KMS-11 (cell line): Measurements from ENCODE around the gene NEK11.

Experiments
- H2AFZ ChIP-seq: fragments of 200-600 bp; sonication (generic); 2 replicates; pipeline ENCODE4 v1.6.1; 2016; ENCODE audit warnings: antibody characterized with exemption, mixed run types, low read depth
- H3K27ac ChIP-seq: fragments of 200-600 bp; sonication (generic); 2 replicates; pipeline ENCODE4 v1.6.1; 2016; ENCODE audit warnings: mild to moderate bottlenecking, mixed run types
- H3K27me3 ChIP-seq: fragments of 200-600 bp; sonication (generic); 2 replicates; pipeline ENCODE4 v1.6.1; 2017; ENCODE audit warnings: mild to moderate bottlenecking, low read depth, mixed run types, moderate library complexity; ENCODE audit not compliant: insufficient read depth
- H3K36me3 ChIP-seq: fragments of 200-600 bp; sonication (generic); 2 replicates; pipeline ENCODE4 v1.6.1; 2017; ENCODE audit warnings: mild to moderate bottlenecking, mixed run types; ENCODE audit not compliant: insufficient read depth
- H3K4me1 ChIP-seq: fragments of 200-600 bp; sonication (generic); 2 replicates; pipeline ENCODE4 v1.6.1; 2016; ENCODE audit warnings: mild to moderate bottlenecking, low read depth, mixed run types; ENCODE audit not compliant: poor library complexity, severe bottlenecking
- H3K4me2 ChIP-seq: fragments of 200-600 bp; sonication (generic); 2 replicates; pipeline ENCODE4 v1.7.0; 2016; ENCODE audit warnings: mild to moderate bottlenecking, mixed run types
- H3K4me3 ChIP-seq: fragments of 200-600 bp; sonication (generic); IDR thresholded peaks from 2 replicates; pipeline ENCODE4 v1.6.1; 2017; ENCODE audit warnings: low read depth, low read length, mixed read lengths; ENCODE audit not compliant: insufficient read depth
- H3K79me2 ChIP-seq: fragments of 200-600 bp; sonication (generic); 2 replicates; pipeline ENCODE4 v1.6.1; 2016; ENCODE audit warnings: low read depth, mixed run types; ENCODE audit not compliant: insufficient read depth
- H3K9ac ChIP-seq: fragments of 200-600 bp; sonication (generic); 2 replicates; pipeline ENCODE4 v1.6.1; 2016; ENCODE audit warnings: mild to moderate bottlenecking, mixed run types
- H4K20me1 ChIP-seq: fragments of 200-600 bp; sonication (generic); 2 replicates; pipeline ENCODE4 v1.6.1; 2016; ENCODE audit warnings: mild to moderate bottlenecking, mixed run types; ENCODE audit not compliant: insufficient read depth
- TF ChIP-seq, protein P1 (sequence below): fragments of 200-600 bp; sonication (generic); conservative IDR thresholded peaks from 2 replicates; pipeline ENCODE4 v1.6.1; 2017; ENCODE audit warnings: low read depth, mild to moderate bottlenecking, antibody characterized with exemption, low read length, moderate library complexity, mixed read lengths

NEK11 gene

DNA sequence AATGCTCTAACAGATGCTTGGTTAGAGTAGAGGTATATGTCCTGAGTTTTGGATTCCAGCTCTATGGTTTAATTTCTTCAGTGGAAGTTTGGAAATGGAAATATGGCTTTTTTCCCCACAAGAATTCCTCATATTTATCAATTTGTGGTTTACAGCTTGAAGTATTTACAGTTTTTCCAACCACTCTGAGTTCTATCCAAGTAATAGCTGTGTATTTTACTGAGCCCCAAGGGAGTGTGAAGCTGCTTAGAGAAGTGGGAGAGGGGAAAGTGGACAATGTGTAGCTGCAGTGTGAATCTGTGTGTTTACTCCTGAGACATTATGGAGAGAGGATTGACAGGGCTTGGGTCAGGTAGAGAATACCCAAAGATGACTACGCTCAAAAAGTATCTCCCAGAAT, 54.5 kb downstream of the NEK11 start:
- no peak overlapping the region for H3K27ac ChIP-seq
- H3K79me2 ChIP-seq, result no peaks in the 10 kb centered on the region
- H3K9ac ChIP-seq, result no peak overlapping the region
- H3K4me1 ChIP-seq, result peaks cover 73% of the 10 kb centered on the region
- no peak overlapping the region for H3K4me3 ChIP-seq
- H3K36me3 ChIP-seq, result no peaks in the 10 kb centered on the region
- no peaks in the 10 kb centered on the region for H3K27me3 ChIP-seq
- TF ChIP-seq, protein P1, sequence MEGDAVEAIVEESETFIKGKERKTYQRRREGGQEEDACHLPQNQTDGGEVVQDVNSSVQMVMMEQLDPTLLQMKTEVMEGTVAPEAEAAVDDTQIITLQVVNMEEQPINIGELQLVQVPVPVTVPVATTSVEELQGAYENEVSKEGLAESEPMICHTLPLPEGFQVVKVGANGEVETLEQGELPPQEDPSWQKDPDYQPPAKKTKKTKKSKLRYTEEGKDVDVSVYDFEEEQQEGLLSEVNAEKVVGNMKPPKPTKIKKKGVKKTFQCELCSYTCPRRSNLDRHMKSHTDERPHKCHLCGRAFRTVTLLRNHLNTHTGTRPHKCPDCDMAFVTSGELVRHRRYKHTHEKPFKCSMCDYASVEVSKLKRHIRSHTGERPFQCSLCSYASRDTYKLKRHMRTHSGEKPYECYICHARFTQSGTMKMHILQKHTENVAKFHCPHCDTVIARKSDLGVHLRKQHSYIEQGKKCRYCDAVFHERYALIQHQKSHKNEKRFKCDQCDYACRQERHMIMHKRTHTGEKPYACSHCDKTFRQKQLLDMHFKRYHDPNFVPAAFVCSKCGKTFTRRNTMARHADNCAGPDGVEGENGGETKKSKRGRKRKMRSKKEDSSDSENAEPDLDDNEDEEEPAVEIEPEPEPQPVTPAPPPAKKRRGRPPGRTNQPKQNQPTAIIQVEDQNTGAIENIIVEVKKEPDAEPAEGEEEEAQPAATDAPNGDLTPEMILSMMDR, result no peak
- no peak overlapping the region for H3K4me2 ChIP-seq
- no peak overlapping the region for H2AFZ ChIP-seq
- H4K20me1 ChIP-seq, result no peaks in the 10 kb centered on the region

DNA sequence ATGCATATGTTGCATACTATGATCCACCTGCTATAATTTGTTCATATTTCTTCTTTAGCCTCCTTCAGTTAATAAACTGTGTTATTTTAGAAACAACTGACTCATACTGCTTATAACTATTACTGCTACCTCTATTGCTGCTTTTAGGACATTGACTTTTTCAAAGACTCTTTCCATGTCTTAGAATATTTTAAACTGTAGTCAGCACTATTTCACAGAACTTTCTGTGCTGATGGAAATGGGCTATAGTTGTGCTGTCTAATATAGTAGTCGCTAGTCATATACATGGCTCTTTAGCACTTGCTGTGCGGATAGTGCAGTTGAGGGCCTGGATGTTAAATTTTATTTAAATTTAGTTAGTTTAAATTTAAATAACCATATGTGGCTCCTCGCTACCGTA, 55.6 kb downstream of the NEK11 start:
- no peaks in the 10 kb centered on the region for H4K20me1 ChIP-seq

DNA sequence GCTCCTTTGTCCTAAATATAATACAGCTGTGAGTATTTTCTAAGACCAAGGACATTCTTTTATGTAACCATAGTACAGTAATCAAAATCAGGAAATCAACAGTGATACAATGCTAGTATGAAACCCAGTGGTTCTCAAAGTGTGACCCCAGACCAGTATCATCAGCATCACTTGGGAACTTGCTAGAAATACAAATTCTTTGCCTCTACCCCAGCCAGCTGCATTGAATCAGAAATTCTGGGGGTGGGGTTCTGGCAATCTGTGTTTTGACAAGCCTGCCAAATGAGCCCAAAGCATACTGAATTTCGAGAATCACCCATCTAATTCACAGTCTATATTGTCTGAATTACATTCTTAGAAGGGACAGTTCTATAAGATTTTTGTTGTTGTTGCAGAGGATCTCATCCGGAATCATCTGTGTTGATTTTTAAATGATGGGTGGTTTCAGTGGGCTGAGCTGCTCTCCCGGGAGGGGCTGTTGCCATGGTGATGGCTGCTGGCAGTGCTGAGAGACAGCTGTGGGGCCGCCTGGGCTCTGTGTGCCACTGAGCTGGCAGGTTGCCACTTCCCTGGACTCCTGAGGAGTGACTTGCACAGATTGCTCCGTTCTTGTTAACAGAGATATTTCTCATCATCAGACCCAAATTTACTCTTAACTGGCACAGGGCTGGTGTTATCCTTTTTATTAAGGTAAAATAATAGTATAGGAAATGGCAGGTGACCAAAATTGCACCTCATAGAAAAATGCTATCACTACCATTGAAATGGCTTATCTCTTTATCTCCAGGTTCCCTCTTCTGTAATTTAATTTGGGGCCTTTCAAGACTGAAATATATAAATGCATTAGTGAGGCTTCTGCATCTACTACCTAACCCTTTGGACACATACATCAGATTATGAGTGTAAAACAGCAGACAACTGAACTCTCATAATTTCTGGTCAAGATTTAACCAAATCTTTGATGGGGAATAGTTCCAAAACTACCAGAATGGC, 56.5 kb downstream of the NEK11 start:
- peak overlapping the region; percentile 39 for H3K27ac ChIP-seq
- no peaks in the 10 kb centered on the region for H4K20me1 ChIP-seq
- no peak overlapping the region for H3K9ac ChIP-seq
- peak overlapping the region; percentile 20; the same call in 1 of the 2 replicates for H2AFZ ChIP-seq
- H3K4me3 ChIP-seq, result peak overlapping the region; percentile 71
- H3K79me2 ChIP-seq, result no peaks in the 10 kb centered on the region
- H3K36me3 ChIP-seq, result no peaks in the 10 kb centered on the region
- TF ChIP-seq, protein P1, result no peak
- peak overlapping the region; percentile 85 for H3K4me2 ChIP-seq
- H3K27me3 ChIP-seq, result no peaks in the 10 kb centered on the region
- H3K4me1 ChIP-seq, result peaks cover 54% of the 10 kb centered on the region

More for the DNA sequence above, 55.6 kb downstream of the NEK11 start:
- H3K9ac ChIP-seq, result no peak overlapping the region
- H3K27me3 ChIP-seq, result no peaks in the 10 kb centered on the region
- H2AFZ ChIP-seq, result no peak overlapping the region
- no peaks in the 10 kb centered on the region for H3K36me3 ChIP-seq
- peaks cover 63% of the 10 kb centered on the region for H3K4me1 ChIP-seq
- H3K4me2 ChIP-seq, result peak overlapping the region; percentile 85
- H3K4me3 ChIP-seq, result no peak overlapping the region
- no peaks in the 10 kb centered on the region for H3K79me2 ChIP-seq
- TF ChIP-seq, protein P1, result no peak
- no peak overlapping the region for H3K27ac ChIP-seq

DNA sequence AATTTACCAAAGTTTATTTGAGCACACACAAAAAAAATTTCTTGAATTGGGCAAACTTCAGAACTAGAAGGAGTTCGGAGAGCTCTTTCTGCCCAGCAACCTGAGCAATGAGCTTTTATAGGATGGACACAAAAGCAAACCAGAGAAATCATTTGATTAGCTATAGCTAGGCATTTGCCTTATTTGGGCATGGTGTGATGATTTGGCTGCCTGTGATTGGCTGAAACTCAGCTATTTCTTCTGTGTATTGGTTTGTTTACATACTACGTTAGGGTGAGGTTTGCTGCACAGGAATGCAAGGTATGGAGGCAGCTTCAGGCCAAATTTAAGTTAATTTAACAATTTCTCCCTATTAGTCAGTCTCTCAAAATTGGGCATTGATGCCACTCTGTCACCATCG, 65.1 kb downstream of the NEK11 start:
- no peak overlapping the region for H3K27ac ChIP-seq

More for the DNA sequence above, 65.1 kb downstream of the NEK11 start:
- TF ChIP-seq, protein P1, result no peak
- no peaks in the 10 kb centered on the region for H3K27me3 ChIP-seq
- H3K4me3 ChIP-seq, result no peak overlapping the region
- H2AFZ ChIP-seq, result no peak overlapping the region
- no peaks in the 10 kb centered on the region for H3K36me3 ChIP-seq
- no peaks in the 10 kb centered on the region for H3K79me2 ChIP-seq
- no peak overlapping the region for H3K9ac ChIP-seq
- H3K4me1 ChIP-seq, result no peaks in the 10 kb centered on the region
- no peaks in the 10 kb centered on the region for H4K20me1 ChIP-seq
- no peak overlapping the region for H3K4me2 ChIP-seq
